ENCODE measurements around the gene PSME3IP1.

The PSME3IP1 gene

GRCh38 chr16:57145046-57146021, 40.5 kb downstream of the PSME3IP1 start:
- DNase-seq (ENCODE audit: low read depth in 2 of 2, low spot score in 1 of 2), result no peak

- DNase-seq (ENCODE audit: low read depth in 2 of 2, low spot score in 1 of 2), result no peak
Observed at GRCh38 chr16:57144027-57144426, 41.8 kb downstream of the PSME3IP1 start.

GRCh38 chr16:57143149-57143921, 42.5 kb downstream of the PSME3IP1 start:
- DNase-seq (ENCODE audit: low read depth in 2 of 2, low spot score in 1 of 2), result no peak

GRCh38 chr16:57141822-57142631, 43.8 kb downstream of the PSME3IP1 start:
- DNase-seq (ENCODE audit: low read depth in 2 of 2, low spot score in 1 of 2), result no peak

- DNase-seq (ENCODE audit: low read depth in 2 of 2, low spot score in 1 of 2), result no peak
Observed at GRCh38 chr16:57140931-57141668, 44.7 kb downstream of the PSME3IP1 start.

- DNase-seq (ENCODE audit: low read depth in 2 of 2, low spot score in 1 of 2), result no peak
Observed at GRCh38 chr16:57138281-57138935, 47.4 kb downstream of the PSME3IP1 start.

GRCh38 chr16:57137566-57138273, 48.1 kb downstream of the PSME3IP1 start:
- no peak for DNase-seq (ENCODE audit: low read depth in 2 of 2, low spot score in 1 of 2)

- DNase-seq (ENCODE audit: low read depth in 2 of 2, low spot score in 1 of 2), result no peak
Observed at GRCh38 chr16:57137043-57137442, 48.8 kb downstream of the PSME3IP1 start.

- no peak for DNase-seq (ENCODE audit: low read depth in 2 of 2, low spot score in 1 of 2)
Observed at GRCh38 chr16:57134982-57135381, 50.9 kb downstream of the PSME3IP1 start.

GRCh38 chr16:57133886-57134285, 52.0 kb downstream of the PSME3IP1 start:
- no peak for DNase-seq (ENCODE audit: low read depth in 2 of 2, low spot score in 1 of 2)

GRCh38 chr16:57133031-57133430, 52.8 kb downstream of the PSME3IP1 start:
- no peak for DNase-seq (ENCODE audit: low read depth in 2 of 2, low spot score in 1 of 2)

GRCh38 chr16:57132470-57132869, 53.4 kb downstream of the PSME3IP1 start:
- no peak for DNase-seq (ENCODE audit: low read depth in 2 of 2, low spot score in 1 of 2)

GRCh38 chr16:57131351-57131970, 54.4 kb downstream of the PSME3IP1 start:
- no peak for DNase-seq (ENCODE audit: low read depth in 2 of 2, low spot score in 1 of 2)

GRCh38 chr16:57130950-57131321, 54.9 kb downstream of the PSME3IP1 start:
- no peak for DNase-seq (ENCODE audit: low read depth in 2 of 2, low spot score in 1 of 2)

GRCh38 chr16:57128771-57129389, 57.0 kb downstream of the PSME3IP1 start:
- peak in 1 of 2 donors; percentile 33 for DNase-seq (ENCODE audit: low read depth in 2 of 2, low spot score in 1 of 2)

GRCh38 chr16:57127836-57128235, 58.0 kb downstream of the PSME3IP1 start:
- no peak for DNase-seq (ENCODE audit: low read depth in 2 of 2, low spot score in 1 of 2)

GRCh38 chr16:57127037-57127763, 58.6 kb downstream of the PSME3IP1 start:
- no peak for DNase-seq (ENCODE audit: low read depth in 2 of 2, low spot score in 1 of 2)

GRCh38 chr16:57126411-57126810, 59.4 kb downstream of the PSME3IP1 start:
- no peak for DNase-seq (ENCODE audit: low read depth in 2 of 2, low spot score in 1 of 2)

Measured in stimulated activated CD8-positive, alpha-beta memory T cell treated with anti-CD3 and anti-CD28 coated beads, Interleukin-4, amount 100 ng/mL, for 1 hour (primary cell).